Nephron progenitor cell (in vitro differentiated cells): ENCODE results near the gene SLC39A8.

Experiments used
- DNase-seq: peaks from one replicate; pipeline ENCODE4 v3.0.0; 2021
- H3K27ac Mint-ChIP-seq: 2 replicates; pipeline ENCODE4 v1.8.0; 2021; ENCODE audit warnings: mild to moderate bottlenecking, moderate library complexity, mixed read lengths
- H3K27me3 Mint-ChIP-seq: 2 replicates; pipeline ENCODE4 v1.8.0; 2021; ENCODE audit warnings: mild to moderate bottlenecking, low read depth, mixed read lengths; ENCODE audit not compliant: poor library complexity
- H3K36me3 Mint-ChIP-seq: 2 replicates; pipeline ENCODE4 v1.8.0; 2021; ENCODE audit warnings: low read depth, mixed read lengths
- H3K4me1 Mint-ChIP-seq: 2 replicates; pipeline ENCODE4 v1.8.0; 2021; ENCODE audit warnings: mixed read lengths
- H3K4me3 Mint-ChIP-seq: 2 replicates; pipeline ENCODE4 v1.8.0; 2021; ENCODE audit warnings: mild to moderate bottlenecking, moderate library complexity, mixed read lengths
- H3K9me3 Mint-ChIP-seq: 2 replicates; pipeline ENCODE4 v1.8.0; 2021; ENCODE audit warnings: mild to moderate bottlenecking, moderate library complexity, mixed read lengths
- TF ChIP-seq, protein P1 (sequence below): fragments of 200-600 bp; sonication (generic); IDR thresholded peaks from 2 replicates; pipeline ENCODE4 v1.5.0; 2021; ENCODE audit warnings: antibody characterized with exemption

The SLC39A8 gene

DNA sequence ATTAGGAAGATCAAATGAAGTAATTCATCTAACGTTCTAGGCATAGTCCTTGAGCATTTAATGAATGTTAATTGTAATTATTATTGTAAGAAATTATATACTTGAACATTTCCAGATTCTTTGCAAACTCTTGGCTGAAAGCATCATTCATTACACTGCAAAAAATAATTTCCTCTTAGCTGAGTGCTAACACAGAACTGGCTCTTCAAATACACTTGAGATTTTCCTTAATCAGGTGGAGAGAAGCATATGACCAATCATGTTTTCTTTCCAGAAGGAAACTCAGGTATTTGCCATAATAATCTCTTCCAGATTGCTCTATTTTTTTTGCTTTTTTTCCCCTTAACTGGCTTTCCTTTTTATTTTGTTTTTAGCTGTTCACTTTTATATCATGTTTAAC lies 42.5 kb downstream of the SLC39A8 start:
- Mint-ChIP-seq H3K36me3 (peaks cover 13% of the 10 kb centered on the region), H3K27me3 (no peaks in the 10 kb centered on the region), H3K9me3 (no peaks in the 10 kb centered on the region), H3K27ac (no peak overlapping the region), H3K4me1 (peaks cover 25% of the 10 kb centered on the region), H3K4me3 (no peak overlapping the region)
- TF ChIP-seq, protein P1, sequence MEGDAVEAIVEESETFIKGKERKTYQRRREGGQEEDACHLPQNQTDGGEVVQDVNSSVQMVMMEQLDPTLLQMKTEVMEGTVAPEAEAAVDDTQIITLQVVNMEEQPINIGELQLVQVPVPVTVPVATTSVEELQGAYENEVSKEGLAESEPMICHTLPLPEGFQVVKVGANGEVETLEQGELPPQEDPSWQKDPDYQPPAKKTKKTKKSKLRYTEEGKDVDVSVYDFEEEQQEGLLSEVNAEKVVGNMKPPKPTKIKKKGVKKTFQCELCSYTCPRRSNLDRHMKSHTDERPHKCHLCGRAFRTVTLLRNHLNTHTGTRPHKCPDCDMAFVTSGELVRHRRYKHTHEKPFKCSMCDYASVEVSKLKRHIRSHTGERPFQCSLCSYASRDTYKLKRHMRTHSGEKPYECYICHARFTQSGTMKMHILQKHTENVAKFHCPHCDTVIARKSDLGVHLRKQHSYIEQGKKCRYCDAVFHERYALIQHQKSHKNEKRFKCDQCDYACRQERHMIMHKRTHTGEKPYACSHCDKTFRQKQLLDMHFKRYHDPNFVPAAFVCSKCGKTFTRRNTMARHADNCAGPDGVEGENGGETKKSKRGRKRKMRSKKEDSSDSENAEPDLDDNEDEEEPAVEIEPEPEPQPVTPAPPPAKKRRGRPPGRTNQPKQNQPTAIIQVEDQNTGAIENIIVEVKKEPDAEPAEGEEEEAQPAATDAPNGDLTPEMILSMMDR = no peak
- no peak for DNase-seq

DNA sequence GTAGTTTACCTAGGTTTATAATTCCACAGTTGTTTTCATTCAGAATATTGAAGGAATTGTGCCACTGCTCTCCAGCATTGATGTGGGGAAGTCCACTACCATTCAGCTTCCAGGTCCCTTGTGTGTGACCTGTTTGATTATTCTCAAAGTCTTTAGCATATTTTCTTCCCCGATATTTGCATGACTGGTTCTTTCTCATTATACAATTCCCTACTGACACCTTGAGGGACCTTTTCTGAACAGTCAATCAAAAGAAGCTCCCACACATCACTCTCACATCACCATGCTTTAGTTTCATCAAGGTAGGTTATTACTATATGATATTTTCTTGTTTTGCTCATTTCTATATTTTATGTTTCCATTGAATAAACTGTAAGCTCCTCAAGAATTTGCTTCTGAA lies 44.1 kb downstream of the SLC39A8 start:
- TF ChIP-seq, protein P1 = no peak
- no peak for DNase-seq
- H3K4me3 Mint-ChIP-seq = no peak overlapping the region
- H3K4me1 Mint-ChIP-seq = peaks cover 21% of the 10 kb centered on the region
- peaks cover 22% of the 10 kb centered on the region for H3K36me3 Mint-ChIP-seq
- H3K9me3 Mint-ChIP-seq = no peaks in the 10 kb centered on the region
- H3K27ac Mint-ChIP-seq = peak overlapping the region; percentile 68
- H3K27me3 Mint-ChIP-seq = no peaks in the 10 kb centered on the region

- no peaks in the 10 kb centered on the region for H3K27me3 Mint-ChIP-seq
- no peaks in the 10 kb centered on the region for H3K9me3 Mint-ChIP-seq
- DNase-seq = peak; percentile 31
- H3K4me1 Mint-ChIP-seq = peaks cover 14% of the 10 kb centered on the region
- peaks cover 25% of the 10 kb centered on the region for H3K36me3 Mint-ChIP-seq
- H3K4me3 Mint-ChIP-seq = no peak overlapping the region
- H3K27ac Mint-ChIP-seq = peak overlapping the region; percentile 44
- TF ChIP-seq, protein P1 = peak; percentile 67
Observed at GRCh38 chr4:102299354-102300107, 45.8 kb downstream of the SLC39A8 start.

DNA sequence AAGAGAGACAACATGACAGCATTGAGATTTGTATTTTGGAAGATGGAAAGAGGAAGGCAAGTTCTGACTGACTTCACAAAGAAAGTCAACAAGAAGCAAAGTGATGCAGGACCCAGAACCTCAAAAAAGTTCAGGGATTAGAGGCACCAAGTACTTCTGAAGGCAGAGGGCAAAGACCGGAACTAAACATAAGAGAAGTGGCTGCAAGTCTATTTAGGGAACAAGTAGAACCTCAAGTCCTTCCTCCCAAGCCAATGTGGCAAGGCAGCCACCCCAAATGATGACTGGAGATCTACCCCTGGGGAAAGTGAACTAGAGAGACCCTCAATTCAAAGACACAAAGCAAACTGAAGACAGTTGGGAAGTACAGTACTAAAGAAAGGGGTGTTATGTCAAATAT lies 46.6 kb downstream of the SLC39A8 start:
- Mint-ChIP-seq H3K27me3 (no peaks in the 10 kb centered on the region), H3K4me1 (peaks cover 14% of the 10 kb centered on the region), H3K27ac (no peak overlapping the region), H3K36me3 (peaks cover 26% of the 10 kb centered on the region), H3K9me3 (no peaks in the 10 kb centered on the region), H3K4me3 (no peak overlapping the region)
- TF ChIP-seq, protein P1 = no peak
- DNase-seq = no peak

- Mint-ChIP-seq H3K36me3 (peaks cover 54% of the 10 kb centered on the region), H3K9me3 (peaks cover 5% of the 10 kb centered on the region), H3K27me3 (no peaks in the 10 kb centered on the region), H3K4me1 (peaks cover 14% of the 10 kb centered on the region), H3K27ac (no peak overlapping the region), H3K4me3 (no peak overlapping the region)
- no peak for DNase-seq
- TF ChIP-seq, protein P1 = no peak
Observed at GRCh38 chr4:102295153-102295862, 50.0 kb downstream of the SLC39A8 start.
